ENCODE results near the gene SH3BP5L.
"Not testable (repeated sequence)": the region's sequence is repeated elsewhere in the genome, so short reads cannot be mapped to it uniquely, and the experiment has no call there.

DNA sequence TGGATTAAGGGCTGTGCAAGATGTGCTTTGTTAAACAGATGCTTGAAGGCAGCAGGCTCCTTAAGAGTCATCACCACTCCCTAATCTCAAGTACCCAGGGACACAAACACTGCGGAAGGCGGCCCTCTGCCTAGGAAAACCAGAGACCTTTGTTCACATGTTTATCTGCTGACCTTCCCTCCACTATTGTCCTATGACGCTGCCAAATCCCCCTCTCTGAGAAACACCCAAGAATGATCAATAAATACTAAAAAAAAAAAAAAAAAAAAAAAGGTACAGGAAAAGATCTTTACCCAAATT lies 5.0 kb upstream of the SH3BP5L start:
- TF ChIP-seq EZH2 (IDR thresholded peaks at IDR 0.05; ENCODE audit: borderline replicate concordance, low read depth, low read length, severe bottlenecking); CTCF (IDR thresholded peaks at IDR 0.05; ENCODE audit: borderline replicate concordance, extremely low read depth, low read length, poor library complexity, severe bottlenecking): not testable (repeated sequence)

Measured in DND-41 (cell line).